A673 (cell line): ENCODE data around the gene AFF1. TPM values are rescaled to one million over a fixed set of nuclear protein-coding genes. Genes with fewer than 3 reads are reported as not detected.

Source experiments
- BruUV-seq: library from RNA; stranded (reverse); fragments of 400-500 nt; replicated peaks from 2 replicates; lab custom pipeline; 2021; lab: Mats Ljungman, UMichigan
- CTCF ChIA-PET: fragments of 300-600 bp; sonication (Branson Sonifier 250); formaldehyde crosslinking; loops from one replicate; lab custom pipeline; 2022; ENCODE audit warnings: antibody characterized with exemption; lab: Charles Lee
- POLR2A ChIA-PET: fragments of 300-600 bp; sonication (Branson Sonifier 250); formaldehyde crosslinking; loops from one replicate; lab custom pipeline; 2022; ENCODE audit warnings: antibody characterized with exemption; ENCODE audit not compliant: low non-redundant PET; lab: Charles Lee
- DNase-seq: peaks from one replicate; pipeline ENCODE4 v3.0.0-alpha.2; 2015; ENCODE audit warnings: low spot score
- H3K27ac ChIP-seq: fragments of 200-600 bp; sonication (generic); 2 replicates; pipeline ENCODE4 v1.5.1; 2016; ENCODE audit warnings: mixed run types, low read depth, mild to moderate bottlenecking, mixed read lengths, antibody characterized with exemption, low read length; ENCODE audit not compliant: poor library complexity, severe bottlenecking
- H3K27me3 ChIP-seq: fragments of 200-600 bp; sonication (generic); replicated peaks from 2 replicates; pipeline ENCODE4 v1.6.1; 2017; ENCODE audit warnings: mixed run types, low read depth, mild to moderate bottlenecking, mixed read lengths, antibody characterized with exemption, low read length; ENCODE audit not compliant: insufficient read depth, poor library complexity
- H3K36me3 ChIP-seq: fragments of 200-600 bp; sonication (generic); 2 replicates; pipeline ENCODE4 v1.6.1; 2016; ENCODE audit warnings: mixed run types, mild to moderate bottlenecking, mixed read lengths, antibody characterized with exemption, low read length; ENCODE audit not compliant: insufficient read depth, poor library complexity, severe bottlenecking
- H3K4me1 ChIP-seq: fragments of 200-600 bp; sonication (generic); 2 replicates; pipeline ENCODE4 v1.6.1; 2017; ENCODE audit warnings: mixed run types, mild to moderate bottlenecking, mixed read lengths, antibody characterized with exemption, low read length; ENCODE audit not compliant: insufficient read depth, poor library complexity, severe bottlenecking
- H3K4me3 ChIP-seq: fragments of 200-600 bp; sonication (generic); 2 replicates; pipeline ENCODE4 v1.5.1; 2016; ENCODE audit warnings: low read depth, mixed run types, mild to moderate bottlenecking, mixed read lengths, low read length; ENCODE audit not compliant: poor library complexity, severe bottlenecking
- H3K9me3 ChIP-seq: fragments of 200-600 bp; sonication (generic); 2 replicates; pipeline ENCODE4 v1.6.1; 2016; ENCODE audit warnings: mixed run types, low read depth, mild to moderate bottlenecking, mixed read lengths, antibody characterized with exemption, low read length; ENCODE audit not compliant: poor library complexity, severe bottlenecking
- CTCF ChIP-seq: fragments of 300-800, 200-600 bp; sonication (generic); conservative IDR thresholded peaks from 2 replicates; pipeline ENCODE4 v1.5.1; 2017; ENCODE audit warnings: low read depth, mild to moderate bottlenecking, antibody characterized with exemption, low read length, moderate library complexity, mixed read lengths
- EZH2 ChIP-seq: fragments of 200-600 bp; sonication (generic); IDR thresholded peaks from 2 replicates; pipeline ENCODE4 v1.6.1; 2017; ENCODE audit warnings: borderline replicate concordance, low read depth, mild to moderate bottlenecking, mixed read lengths, antibody characterized with exemption, low read length; ENCODE audit not compliant: poor library complexity, severe bottlenecking
- intact Hi-C: fragments of 100-400 bp; cut with micrococcal nuclease; formaldehyde crosslinking; loops from one replicate; pipeline ENCODE4 v1.10.0; 2022; ENCODE audit not compliant: unreplicated experiment
- total RNA-seq: library from RNA; stranded (reverse); gene quantifications from 2 replicates; pipeline ENCODE4 v1.2.3, GENCODE V29; 2021

The AFF1 gene
- total RNA-seq, 1 experiment from 2014 or later: 60.1 TPM

- intact Hi-C loops: no loop called here
- Histone ChIP-seq H3K36me3 (peaks cover 4% of the 10 kb centered on the region), H3K4me1 (peaks cover 15% of the 10 kb centered on the region), H3K4me3 (no peak overlapping the region), H3K9me3 (no peaks in the 10 kb centered on the region), H3K27ac (no peak overlapping the region), H3K27me3 (no peaks in the 10 kb centered on the region)
- ChIA-PET POLR2A (no interaction called here), CTCF (no interaction called here)
- TF ChIP-seq CTCF (no peak), EZH2 (no peak)
- BruUV-seq: no TSS peak
- DNase-seq: no peak
Measured at GRCh38 chr4:86990510-86990909, 55.7 kb downstream of the AFF1 start.

- H3K4me3 ChIP-seq: no peak overlapping the region
- TF ChIP-seq CTCF: no peak
- no peak for TF ChIP-seq EZH2
- no peaks in the 10 kb centered on the region for H3K27me3 ChIP-seq
- peaks cover 4% of the 10 kb centered on the region for H3K36me3 ChIP-seq
- no TSS peak for BruUV-seq
- ChIA-PET POLR2A (no interaction called here), CTCF (no interaction called here)
- H3K27ac ChIP-seq: no peak overlapping the region
- no peak for DNase-seq
- peaks cover 15% of the 10 kb centered on the region for H3K4me1 ChIP-seq
- intact Hi-C loops: no loop called here
- H3K9me3 ChIP-seq: no peaks in the 10 kb centered on the region
Measured at GRCh38 chr4:86991994-86992393, 57.2 kb downstream of the AFF1 start.

- POLR2A ChIA-PET: interaction anchor here (0.5 kb wide), 1 partner anchor 20 kb away, joined by 3 read pairs; no protein-coding TSS in a partner anchor
- no peak for DNase-seq
Measured at GRCh38 chr4:86993909-86994681, 59.3 kb downstream of the AFF1 start.

More at GRCh38 chr4:86993909-86994681, 59.3 kb downstream of the AFF1 start:
- TF ChIP-seq CTCF (no peak), EZH2 (no peak)
- CTCF ChIA-PET: no interaction called here
- Histone ChIP-seq H3K9me3 (no peaks in the 10 kb centered on the region), H3K4me1 (peaks cover 29% of the 10 kb centered on the region), H3K27ac (no peak overlapping the region), H3K36me3 (no peaks in the 10 kb centered on the region), H3K4me3 (no peak overlapping the region), H3K27me3 (no peaks in the 10 kb centered on the region)
- BruUV-seq: no TSS peak
- intact Hi-C loops: no loop called here
